ENCODE measurements around the gene MICOS13. TPM values are rescaled to one million over a fixed set of nuclear protein-coding genes. Genes with fewer than 3 reads are reported as not detected.

The MICOS13 gene
- total RNA-seq, 1 donor from 2014 or later = 7.5 TPM

DNA sequence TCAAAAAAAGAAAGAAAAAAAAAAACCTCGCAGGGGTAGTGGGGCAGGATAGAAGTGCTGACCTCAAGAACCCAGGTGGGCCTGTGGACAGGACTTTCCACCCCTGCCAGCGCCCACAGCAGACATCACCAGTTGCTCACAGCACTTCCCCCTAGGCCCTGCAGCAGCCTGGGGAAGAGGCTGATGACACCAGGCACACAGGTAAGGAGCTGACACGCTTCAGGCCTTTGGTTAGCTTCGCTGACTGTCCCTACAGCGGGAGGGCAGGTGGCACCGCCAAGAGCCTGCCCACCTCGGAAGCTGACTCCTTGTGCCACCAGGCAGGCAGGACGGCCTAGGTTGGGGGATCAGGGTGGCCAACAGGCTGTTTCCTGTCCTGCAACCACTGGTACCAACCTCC, 30.7 kb upstream of the MICOS13 start:
- no peak overlapping the region for H3K4me3 Mint-ChIP-seq

DNA sequence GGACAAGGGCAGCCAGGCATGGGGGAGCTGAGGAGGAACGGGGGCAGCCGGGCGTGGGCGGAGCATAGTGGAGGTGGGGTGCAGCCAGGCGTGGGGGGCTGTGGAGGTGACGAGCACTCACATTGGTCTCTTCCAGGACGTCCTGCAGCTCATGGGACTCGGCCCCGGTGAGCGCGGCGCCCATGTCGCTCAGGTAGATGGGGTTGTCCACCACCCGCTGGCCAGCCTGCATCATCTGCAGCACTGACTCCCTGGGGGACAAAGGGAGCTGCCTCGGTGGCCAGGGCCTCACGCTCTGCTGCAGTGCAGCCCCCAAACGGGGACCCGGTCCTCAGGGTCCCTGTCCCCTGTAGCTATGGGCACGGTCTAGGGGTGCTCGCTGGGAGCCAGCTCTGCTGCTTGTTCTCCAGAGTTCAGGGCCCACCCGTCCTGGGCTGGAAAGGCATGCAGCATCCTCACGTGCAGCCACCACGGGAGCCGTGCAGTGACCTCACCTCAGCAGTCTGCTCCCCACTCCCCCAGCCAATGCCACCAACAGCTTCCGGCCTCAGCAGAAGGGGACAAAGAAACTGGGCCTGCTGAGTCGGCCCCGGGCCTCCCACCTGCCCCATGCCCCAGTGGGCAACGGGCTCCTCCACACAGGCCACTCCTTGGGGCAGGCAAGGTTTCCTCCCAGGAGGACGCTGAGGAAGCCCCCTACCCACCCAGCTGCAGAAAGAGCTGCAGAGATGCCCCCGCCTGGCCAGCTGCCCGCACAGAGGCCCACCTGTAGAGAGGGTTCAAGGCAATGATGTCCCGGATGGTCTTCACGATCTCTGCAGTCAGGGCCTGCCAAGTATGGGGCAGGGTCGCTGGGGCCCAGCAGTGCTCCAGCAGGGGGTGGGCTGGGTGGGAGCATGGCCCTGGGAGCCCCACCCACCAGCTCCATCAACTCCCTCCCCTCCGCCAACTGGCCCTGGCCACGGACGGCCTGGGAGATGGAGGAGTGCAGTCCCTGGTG, 27.6 kb upstream of the MICOS13 start:
- Histone ChIP-seq H3K27ac (no peak overlapping the region), H3K9ac (no peak overlapping the region), H3K4me3 (no peak overlapping the region), H3K27me3 (no peaks in the 10 kb centered on the region), H3K36me3 (no peaks in the 10 kb centered on the region), H2AFZ (replicated peaks) (no peak overlapping the region), H3K4me2 (no peak overlapping the region), H3K9me3 (ENCODE audit: low read depth) (no peaks in the 10 kb centered on the region), H3K4me1 (no peaks in the 10 kb centered on the region), H4K20me1 (ENCODE audit: low read depth) (no peaks in the 10 kb centered on the region), H3K79me2 (ENCODE audit: low read depth) (no peaks in the 10 kb centered on the region), H3F3A (ENCODE audit: low read depth) (no peaks in the 10 kb centered on the region)
- peaks cover 2% of the 10 kb centered on the region for H3K27me3 Mint-ChIP-seq (ENCODE audit: insufficient read depth, low read depth)
- DNase-seq (ENCODE audit: low spot score) = no peak
- no peak overlapping the region for H3K4me3 Mint-ChIP-seq
- no peaks in the 10 kb centered on the region for H3K4me1 Mint-ChIP-seq
- H3K36me3 Mint-ChIP-seq = peaks cover 12% of the 10 kb centered on the region
- H3K27ac Mint-ChIP-seq = no peak overlapping the region
- TF ChIP-seq, protein P1, sequence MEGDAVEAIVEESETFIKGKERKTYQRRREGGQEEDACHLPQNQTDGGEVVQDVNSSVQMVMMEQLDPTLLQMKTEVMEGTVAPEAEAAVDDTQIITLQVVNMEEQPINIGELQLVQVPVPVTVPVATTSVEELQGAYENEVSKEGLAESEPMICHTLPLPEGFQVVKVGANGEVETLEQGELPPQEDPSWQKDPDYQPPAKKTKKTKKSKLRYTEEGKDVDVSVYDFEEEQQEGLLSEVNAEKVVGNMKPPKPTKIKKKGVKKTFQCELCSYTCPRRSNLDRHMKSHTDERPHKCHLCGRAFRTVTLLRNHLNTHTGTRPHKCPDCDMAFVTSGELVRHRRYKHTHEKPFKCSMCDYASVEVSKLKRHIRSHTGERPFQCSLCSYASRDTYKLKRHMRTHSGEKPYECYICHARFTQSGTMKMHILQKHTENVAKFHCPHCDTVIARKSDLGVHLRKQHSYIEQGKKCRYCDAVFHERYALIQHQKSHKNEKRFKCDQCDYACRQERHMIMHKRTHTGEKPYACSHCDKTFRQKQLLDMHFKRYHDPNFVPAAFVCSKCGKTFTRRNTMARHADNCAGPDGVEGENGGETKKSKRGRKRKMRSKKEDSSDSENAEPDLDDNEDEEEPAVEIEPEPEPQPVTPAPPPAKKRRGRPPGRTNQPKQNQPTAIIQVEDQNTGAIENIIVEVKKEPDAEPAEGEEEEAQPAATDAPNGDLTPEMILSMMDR (IDR thresholded peaks at IDR 0.05) = no peak
- TF ChIP-seq EZH2phosphoT487 (IDR thresholded peaks at IDR 0.05) (no peak), EZH2 (IDR thresholded peaks at IDR 0.05) (no peak)
- H3K9me3 Mint-ChIP-seq = peaks cover 2% of the 10 kb centered on the region

More for the DNA sequence above, 30.7 kb upstream of the MICOS13 start:
- peaks cover 3% of the 10 kb centered on the region for H3K4me1 Mint-ChIP-seq
- peaks cover 16% of the 10 kb centered on the region for H3K36me3 Mint-ChIP-seq
- H3K9me3 Mint-ChIP-seq = no peaks in the 10 kb centered on the region
- H3K4me3 ChIP-seq = no peak overlapping the region
- no peak overlapping the region for H2AFZ ChIP-seq (replicated peaks)
- DNase-seq (ENCODE audit: low spot score) = no peak
- H3K36me3 ChIP-seq = no peaks in the 10 kb centered on the region
- no peaks in the 10 kb centered on the region for H3K27me3 ChIP-seq
- peaks cover 2% of the 10 kb centered on the region for H3K27me3 Mint-ChIP-seq (ENCODE audit: insufficient read depth, low read depth)
- no peaks in the 10 kb centered on the region for H3K9me3 ChIP-seq (ENCODE audit: low read depth)
- H3K27ac Mint-ChIP-seq = no peak overlapping the region
- H3K27ac ChIP-seq = no peak overlapping the region
- H3K79me2 ChIP-seq (ENCODE audit: low read depth) = peaks cover 22% of the 10 kb centered on the region
- H3K4me2 ChIP-seq = no peak overlapping the region
- no peaks in the 10 kb centered on the region for H3F3A ChIP-seq (ENCODE audit: low read depth)
- no peak for TF ChIP-seq EZH2phosphoT487 (IDR thresholded peaks at IDR 0.05)
- TF ChIP-seq EZH2 (IDR thresholded peaks at IDR 0.05) = no peak
- no peaks in the 10 kb centered on the region for H3K4me1 ChIP-seq
- H3K9ac ChIP-seq = no peak overlapping the region
- peaks cover 10% of the 10 kb centered on the region for H4K20me1 ChIP-seq (ENCODE audit: low read depth)

DNA sequence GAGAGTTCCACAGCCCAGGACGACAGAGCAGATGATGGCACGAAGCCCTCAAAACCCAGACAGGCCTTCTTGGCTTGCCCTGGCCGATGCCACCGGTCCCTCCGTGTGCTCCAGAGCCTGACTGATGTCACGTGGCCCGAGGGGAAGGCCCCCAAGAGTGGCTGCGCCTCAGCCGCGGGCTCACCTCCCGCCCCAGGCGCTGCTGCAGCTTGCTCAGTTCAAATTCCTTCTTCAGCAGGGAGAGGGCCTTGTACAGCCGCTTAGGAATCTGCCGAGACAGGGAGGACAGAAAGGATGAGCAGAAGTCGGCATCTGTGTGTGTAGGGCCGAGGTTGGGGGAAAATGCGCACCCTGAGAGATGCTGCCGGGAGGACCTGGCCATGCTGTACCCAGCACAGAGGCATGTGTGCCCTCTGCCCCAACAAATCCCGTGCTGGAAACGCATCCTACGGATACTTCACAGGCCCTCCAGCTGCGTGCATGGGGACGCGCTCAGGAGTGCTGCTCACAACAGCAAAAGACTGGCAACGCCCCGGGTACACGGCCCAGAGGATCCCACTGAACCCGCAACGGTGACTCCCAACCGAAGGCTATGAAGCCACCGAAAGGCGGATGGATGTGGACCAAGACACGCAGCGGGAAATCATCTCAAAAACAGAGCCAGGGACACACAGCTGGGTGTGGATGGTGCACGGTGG, 26.7 kb upstream of the MICOS13 start:
- no peak overlapping the region for H2AFZ ChIP-seq (replicated peaks)
- no peaks in the 10 kb centered on the region for H3K4me1 Mint-ChIP-seq
- TF ChIP-seq EZH2 (IDR thresholded peaks at IDR 0.05) = no peak
- TF ChIP-seq EZH2phosphoT487 (IDR thresholded peaks at IDR 0.05) = no peak
- TF ChIP-seq, protein P1 (IDR thresholded peaks at IDR 0.05) = no peak
- DNase-seq (ENCODE audit: low spot score) = no peak
- no peaks in the 10 kb centered on the region for H3K9me3 ChIP-seq (ENCODE audit: low read depth)
- peaks cover 9% of the 10 kb centered on the region for H3K36me3 Mint-ChIP-seq
- H3K27me3 Mint-ChIP-seq (ENCODE audit: insufficient read depth, low read depth) = peaks cover 2% of the 10 kb centered on the region
- no peaks in the 10 kb centered on the region for H3K27me3 ChIP-seq
- H3K36me3 ChIP-seq = no peaks in the 10 kb centered on the region
- H3K27ac ChIP-seq = no peak overlapping the region
- no peak overlapping the region for H3K9ac ChIP-seq
- H3K9me3 Mint-ChIP-seq = peaks cover 2% of the 10 kb centered on the region
- H3K27ac Mint-ChIP-seq = no peak overlapping the region
- H4K20me1 ChIP-seq (ENCODE audit: low read depth) = no peaks in the 10 kb centered on the region
- no peak overlapping the region for H3K4me3 Mint-ChIP-seq
- H3K4me3 ChIP-seq = no peak overlapping the region
- no peaks in the 10 kb centered on the region for H3F3A ChIP-seq (ENCODE audit: low read depth)
- H3K79me2 ChIP-seq (ENCODE audit: low read depth) = no peaks in the 10 kb centered on the region
- H3K4me1 ChIP-seq = no peaks in the 10 kb centered on the region
- no peak overlapping the region for H3K4me2 ChIP-seq
